ENCODE measurements around the gene ADGRV1.

Gene ADGRV1

DNA sequence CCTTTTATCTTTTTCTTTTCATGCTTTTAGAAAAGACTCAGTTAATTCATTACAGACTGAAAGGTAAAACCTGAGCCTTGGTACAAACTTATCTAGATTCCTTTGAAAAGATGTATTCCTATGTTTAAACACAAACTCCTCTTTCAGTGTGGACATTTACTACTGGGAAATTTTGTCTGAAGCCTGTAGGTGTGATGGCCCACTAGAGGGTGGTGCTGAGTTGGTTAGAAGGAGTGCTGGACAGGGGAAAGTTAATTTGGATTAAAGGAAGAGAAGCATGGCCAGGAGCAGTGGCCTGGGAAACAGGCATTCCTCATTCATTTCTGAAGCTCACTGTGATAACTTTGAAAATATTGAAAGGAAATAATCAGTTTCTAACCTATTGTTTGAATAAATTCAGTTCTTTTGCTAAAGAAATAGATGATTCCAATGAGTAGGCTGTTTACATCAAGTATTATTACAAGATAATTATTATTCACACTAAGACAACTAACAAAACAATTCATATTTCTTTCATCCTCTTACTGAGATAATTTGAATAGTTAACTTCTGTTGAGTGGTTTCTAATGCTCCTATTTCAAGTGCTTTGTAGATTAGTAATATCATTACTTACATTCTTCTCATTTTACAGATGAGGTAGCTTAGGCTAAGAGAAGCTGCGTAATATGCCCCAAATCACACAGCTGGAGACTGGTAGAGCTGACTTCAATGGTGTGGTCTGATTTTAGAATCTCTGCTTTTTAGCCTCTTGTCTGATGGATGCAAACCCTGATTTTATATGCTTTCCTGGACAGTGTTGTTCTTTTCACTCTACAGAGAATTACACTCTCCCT, 150.9 kb downstream of the ADGRV1 start:
- Histone ChIP-seq H3K27ac (replicated peaks) (no peak overlapping the region), H3K4me3 (replicated peaks; ENCODE audit: insufficient read depth, low read length) (no peak overlapping the region), H3K27me3 (ENCODE audit: insufficient read depth, poor library complexity, severe bottlenecking) (no peaks in the 10 kb centered on the region)
- no peak for TF ChIP-seq GABPA (IDR thresholded peaks at IDR 0.05; ENCODE audit: low read depth)
- TF ChIP-seq CTCF (IDR thresholded peaks at IDR 0.05; ENCODE audit: insufficient read depth, low read length): peak; percentile 0
- TF ChIP-seq POLR2AphosphoS5 (IDR thresholded peaks at IDR 0.05; ENCODE audit: low read depth): no peak
- peak; percentile 19 for TF ChIP-seq REST (IDR thresholded peaks at IDR 0.05; ENCODE audit: insufficient replicate concordance, low read depth)
- TF ChIP-seq SPI1 (IDR thresholded peaks at IDR 0.05; ENCODE audit: borderline replicate concordance, low read depth): no peak
- peak in 1 of 2 experiments; percentile 2 for DNase-seq (ENCODE audit: low read depth in 1 of 2, low spot score in 1 of 2)

- no peak overlapping the region for H3K4me3 ChIP-seq (replicated peaks; ENCODE audit: insufficient read depth, low read length)
- H3K27ac ChIP-seq (replicated peaks): no peak overlapping the region
- no peak for DNase-seq (ENCODE audit: low read depth in 1 of 2, low spot score in 1 of 2)
- no peaks in the 10 kb centered on the region for H3K27me3 ChIP-seq (ENCODE audit: insufficient read depth, poor library complexity, severe bottlenecking)
- TF ChIP-seq REST (IDR thresholded peaks at IDR 0.05; ENCODE audit: insufficient replicate concordance, low read depth): no peak
- TF ChIP-seq CTCF (IDR thresholded peaks at IDR 0.05; ENCODE audit: insufficient read depth, low read length): no peak
- TF ChIP-seq SPI1 (IDR thresholded peaks at IDR 0.05; ENCODE audit: borderline replicate concordance, low read depth): no peak
- TF ChIP-seq GABPA (IDR thresholded peaks at IDR 0.05; ENCODE audit: low read depth): no peak
- TF ChIP-seq POLR2AphosphoS5 (IDR thresholded peaks at IDR 0.05; ENCODE audit: low read depth): no peak
Observed at GRCh38 chr5:90718387-90718786, 159.8 kb downstream of the ADGRV1 start.

DNA sequence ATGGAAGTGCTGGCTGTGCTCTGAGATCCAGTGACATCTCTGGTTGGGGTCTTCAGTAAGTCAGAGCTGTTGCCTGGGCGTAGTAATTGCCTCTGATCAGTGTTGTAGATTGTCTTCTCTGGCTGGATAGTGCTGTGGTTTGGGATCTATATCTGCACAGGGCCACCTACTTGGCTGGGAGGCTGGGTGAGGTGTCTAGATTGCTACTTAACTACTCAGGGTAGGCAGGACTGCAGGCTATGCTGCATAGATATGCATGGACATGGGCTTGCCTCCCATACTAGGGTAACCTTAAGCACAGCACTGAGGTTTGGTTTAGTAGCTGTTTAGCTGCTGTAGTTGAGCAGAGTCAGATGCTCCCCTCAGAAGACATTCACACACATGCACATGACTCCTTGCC, 181.0 kb downstream of the ADGRV1 start:
- no peaks in the 10 kb centered on the region for H3K27me3 ChIP-seq (ENCODE audit: insufficient read depth, poor library complexity, severe bottlenecking)
- H3K4me3 ChIP-seq (replicated peaks; ENCODE audit: insufficient read depth, low read length): no peak overlapping the region
- H3K27ac ChIP-seq (replicated peaks): no peak overlapping the region
- no peak for DNase-seq (ENCODE audit: low read depth in 1 of 2, low spot score in 1 of 2)
- TF ChIP-seq GABPA (IDR thresholded peaks at IDR 0.05; ENCODE audit: low read depth): no peak
- no peak for TF ChIP-seq CTCF (IDR thresholded peaks at IDR 0.05; ENCODE audit: insufficient read depth, low read length)
- TF ChIP-seq REST (IDR thresholded peaks at IDR 0.05; ENCODE audit: insufficient replicate concordance, low read depth): no peak
- TF ChIP-seq POLR2AphosphoS5 (IDR thresholded peaks at IDR 0.05; ENCODE audit: low read depth): no peak
- no peak for TF ChIP-seq SPI1 (IDR thresholded peaks at IDR 0.05; ENCODE audit: borderline replicate concordance, low read depth)

Data from HL-60 (cell line).